OCI-M1 (cell line): ENCODE results near the gene SORCS2.

Experiments used
- DNase-seq: peaks from one replicate; lab custom pipeline; 2025; lab: John Stamatoyannopoulos, UW

SORCS2 gene

GRCh38 chr4:7712021-7712671, 519.8 kb downstream of the SORCS2 start:
- no peak for DNase-seq

- no peak for DNase-seq
Measured at GRCh38 chr4:7713757-7714156, 521.4 kb downstream of the SORCS2 start.

DNA sequence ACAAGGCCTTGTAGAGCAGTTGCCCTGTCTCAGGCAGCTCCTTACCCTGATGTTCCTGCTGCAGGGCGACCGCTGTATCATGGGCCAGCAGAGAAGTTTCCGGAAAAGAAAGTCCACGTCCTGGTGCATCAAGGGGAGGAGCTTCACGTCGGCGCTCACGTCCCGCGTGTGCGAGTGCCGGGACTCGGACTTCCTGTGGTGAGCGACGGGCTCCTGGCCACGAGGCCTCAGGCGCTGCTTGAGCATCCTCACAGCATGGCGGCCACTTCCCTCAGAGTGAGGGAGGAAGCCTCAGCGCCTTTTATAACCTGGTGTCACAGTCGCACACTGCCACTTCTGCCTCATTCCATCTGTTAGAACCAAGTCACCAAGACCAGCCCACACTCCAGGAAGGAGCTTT, 521.8 kb downstream of the SORCS2 start:
- no peak for DNase-seq

GRCh38 chr4:7714738-7715137, 522.4 kb downstream of the SORCS2 start:
- no peak for DNase-seq

- DNase-seq = no peak
Measured at GRCh38 chr4:7715271-7716009, 523.1 kb downstream of the SORCS2 start.

DNA sequence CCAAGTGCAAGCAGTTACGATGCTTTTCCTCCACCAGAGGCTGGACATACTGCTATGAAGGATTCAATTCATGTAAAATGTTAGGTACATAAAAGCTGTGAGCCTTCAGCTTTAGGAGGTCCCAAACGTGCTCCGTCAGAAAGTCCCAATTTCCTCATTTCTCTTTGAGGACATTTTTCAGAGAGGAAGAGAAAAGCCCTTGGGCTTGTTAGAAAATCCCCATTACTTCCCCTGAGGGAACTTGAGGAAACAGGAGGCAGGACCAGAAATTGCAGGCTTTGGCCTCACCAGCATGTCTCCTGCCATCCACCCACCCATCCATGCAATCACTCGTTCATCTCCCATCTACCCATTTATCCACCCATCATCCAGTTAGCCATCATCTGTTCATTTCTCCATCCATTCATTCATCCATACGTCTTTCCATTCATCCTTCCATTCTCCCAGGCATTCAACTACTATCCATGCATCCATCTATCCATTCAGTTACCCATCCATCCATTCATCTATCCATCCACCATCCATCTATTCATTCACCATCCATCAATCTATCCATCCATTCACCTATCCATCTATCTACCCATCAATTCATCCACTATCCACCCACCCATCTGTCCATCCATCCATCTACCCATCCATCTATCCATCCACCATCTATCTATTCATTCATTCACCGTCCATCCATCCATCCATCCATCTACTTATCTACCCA, 523.8 kb downstream of the SORCS2 start:
- no peak for DNase-seq

DNA sequence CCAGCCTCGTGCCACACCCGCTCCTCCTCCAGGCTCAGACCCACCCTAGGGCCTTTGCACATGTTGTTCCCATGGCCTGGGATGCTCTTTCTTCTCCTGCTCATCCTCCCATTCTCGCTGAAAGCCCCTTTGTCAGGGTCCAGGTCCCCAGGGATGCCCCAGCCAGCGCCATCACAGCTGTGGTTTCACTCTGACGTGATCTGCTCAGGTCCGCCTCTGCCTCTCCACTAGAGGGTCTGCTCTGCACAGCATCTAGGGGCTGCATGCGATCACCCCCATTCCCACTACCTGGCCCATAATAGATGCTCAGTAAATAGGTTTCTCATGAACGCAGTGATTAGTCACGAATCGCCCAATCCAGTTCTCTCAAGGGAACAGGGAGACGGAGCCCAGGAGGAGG, 524.8 kb downstream of the SORCS2 start:
- no peak for DNase-seq

GRCh38 chr4:7717946-7718490, 525.7 kb downstream of the SORCS2 start:
- no peak for DNase-seq

GRCh38 chr4:7719354-7720174, 527.2 kb downstream of the SORCS2 start:
- peak; percentile 31 for DNase-seq

DNA sequence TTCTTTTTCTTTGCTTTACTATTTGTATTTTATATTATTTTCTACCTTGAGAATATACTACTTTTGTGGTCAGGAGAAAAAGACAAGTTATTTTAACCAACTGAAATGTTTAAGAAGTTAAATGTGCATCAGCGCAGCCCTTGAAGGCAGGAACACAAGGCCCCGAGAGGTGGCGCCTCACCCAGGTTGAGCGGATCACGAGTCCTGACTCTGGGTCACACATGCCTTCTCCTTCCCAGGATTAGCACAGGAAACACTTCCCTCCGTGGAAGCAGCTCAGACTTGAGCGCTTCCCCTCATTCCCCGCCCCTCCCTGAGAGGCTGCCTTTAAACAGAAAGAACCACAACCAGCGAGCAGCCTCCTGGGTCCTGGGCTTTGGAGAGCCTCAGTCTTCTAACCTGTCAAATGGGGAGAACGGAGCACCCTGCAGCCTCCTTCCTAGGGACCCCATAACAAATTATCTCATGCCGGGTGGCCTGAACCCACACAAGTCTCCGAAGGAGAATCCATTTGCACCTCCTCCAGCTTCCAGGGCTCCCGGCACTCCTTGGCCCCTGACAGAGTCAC, 529.7 kb downstream of the SORCS2 start:
- DNase-seq = peak; percentile 5

DNA sequence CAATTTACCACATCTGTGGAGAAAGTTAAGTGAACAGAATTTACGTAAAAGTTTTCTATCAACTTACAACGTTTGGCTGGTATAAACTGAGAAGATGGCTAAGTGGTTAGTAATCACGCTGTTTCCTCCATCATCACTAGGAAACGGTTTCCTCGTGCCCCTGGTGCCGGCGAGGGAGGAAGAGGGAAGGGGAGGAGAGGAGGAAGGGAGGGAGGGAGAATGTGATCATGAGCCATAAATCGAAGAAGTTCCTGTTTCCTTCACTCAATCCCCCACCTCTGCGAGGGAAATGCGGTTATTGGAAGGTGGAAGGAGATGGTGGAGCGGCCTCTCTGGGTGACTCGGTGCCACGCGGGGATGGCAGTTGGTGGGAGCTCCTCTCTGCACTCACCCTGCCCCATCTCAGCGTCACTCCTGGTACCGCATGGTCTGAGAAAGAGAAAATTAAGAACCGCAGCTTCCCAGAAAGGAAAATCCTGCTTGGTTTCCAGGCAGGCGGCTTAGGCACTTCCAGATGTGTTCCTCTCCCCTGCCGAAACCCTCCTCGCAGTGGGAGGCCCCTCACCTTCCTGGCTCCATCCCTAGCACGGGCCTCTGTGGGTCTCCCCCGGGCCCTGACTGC, 530.5 kb downstream of the SORCS2 start:
- no peak for DNase-seq

- DNase-seq = no peak
Measured at GRCh38 chr4:7723625-7724024, 531.3 kb downstream of the SORCS2 start.

DNA sequence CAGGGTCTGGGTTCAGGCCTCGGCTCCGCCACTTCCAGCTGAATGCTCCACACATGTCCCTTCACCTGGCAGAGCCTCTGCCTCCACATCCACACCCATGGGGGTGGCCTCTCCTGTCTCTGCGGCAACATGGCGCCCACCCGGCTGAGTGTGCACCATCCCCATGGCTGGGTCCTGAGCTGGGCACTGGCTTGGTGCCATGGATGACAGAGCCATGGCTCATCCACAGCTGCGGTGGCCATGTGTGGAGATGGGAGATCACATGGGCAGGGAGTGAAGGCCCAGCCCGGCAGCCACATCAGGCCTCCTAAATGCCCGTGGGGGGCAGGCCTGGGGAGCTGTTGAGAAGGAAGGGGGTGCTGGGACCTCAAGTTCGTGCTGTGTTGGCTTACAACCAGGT, 533.6 kb downstream of the SORCS2 start:
- DNase-seq = no peak

GRCh38 chr4:7726665-7727413, 534.5 kb downstream of the SORCS2 start:
- DNase-seq = no peak

GRCh38 chr4:7727749-7728148, 535.4 kb downstream of the SORCS2 start:
- DNase-seq = no peak

DNA sequence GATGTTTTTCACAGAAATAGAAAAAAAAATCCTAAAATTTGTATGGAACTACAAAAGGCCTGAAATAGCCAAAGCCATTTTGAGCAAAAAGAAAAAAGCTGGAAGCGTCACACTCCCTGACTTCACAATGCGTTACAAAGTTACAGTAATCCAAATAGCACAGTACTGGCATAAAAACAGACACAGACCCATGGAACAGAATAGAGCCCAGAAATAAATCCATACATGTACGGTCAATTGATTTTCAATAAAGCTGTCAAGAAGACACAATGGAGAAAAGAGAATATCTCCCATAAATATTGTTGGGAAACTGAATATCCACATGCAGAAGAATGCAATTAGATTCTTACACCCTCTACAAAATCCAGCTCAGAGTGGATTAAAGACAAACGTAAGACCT, 539.1 kb downstream of the SORCS2 start:
- no peak for DNase-seq

DNA sequence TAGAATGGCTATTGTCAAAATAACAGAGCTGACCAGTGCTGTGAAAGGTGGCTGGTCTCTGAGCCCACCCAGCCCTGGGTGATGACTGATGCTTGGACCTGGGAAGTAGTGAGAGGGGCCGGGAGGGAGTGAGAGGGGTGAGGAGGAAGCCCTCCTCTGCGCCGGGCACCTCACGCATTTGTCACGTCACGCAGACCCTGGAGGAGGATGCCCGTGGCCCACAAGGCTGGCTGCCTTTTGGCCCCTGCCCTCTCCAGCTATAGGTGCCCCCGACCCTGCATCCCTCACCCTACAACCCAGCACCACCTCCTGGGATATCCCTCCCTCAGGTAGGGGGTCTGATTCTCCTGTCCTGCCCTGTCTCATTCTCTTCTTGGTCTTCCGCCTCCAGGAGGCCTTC, 539.9 kb downstream of the SORCS2 start:
- no peak for DNase-seq

DNA sequence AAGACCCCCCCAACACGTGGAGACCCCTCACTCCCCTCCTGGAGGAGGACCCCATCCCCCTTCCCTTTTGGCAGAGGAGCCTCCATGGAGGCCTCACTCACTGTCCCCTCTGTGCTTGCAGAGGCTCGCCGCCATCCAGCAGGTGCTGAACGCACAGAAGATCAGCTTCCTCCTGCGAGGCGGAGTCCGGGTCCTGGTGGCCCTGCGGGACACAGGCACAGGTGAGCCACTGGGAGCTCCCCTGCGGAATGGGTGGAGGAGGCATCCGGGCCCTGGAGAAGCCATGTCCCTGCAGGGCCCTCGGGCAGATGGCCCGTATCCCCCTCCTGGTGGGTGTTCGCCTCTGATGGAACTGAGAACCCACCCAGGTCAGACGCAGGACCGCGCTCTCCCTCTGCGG, 540.9 kb downstream of the SORCS2 start:
- DNase-seq = no peak

DNA sequence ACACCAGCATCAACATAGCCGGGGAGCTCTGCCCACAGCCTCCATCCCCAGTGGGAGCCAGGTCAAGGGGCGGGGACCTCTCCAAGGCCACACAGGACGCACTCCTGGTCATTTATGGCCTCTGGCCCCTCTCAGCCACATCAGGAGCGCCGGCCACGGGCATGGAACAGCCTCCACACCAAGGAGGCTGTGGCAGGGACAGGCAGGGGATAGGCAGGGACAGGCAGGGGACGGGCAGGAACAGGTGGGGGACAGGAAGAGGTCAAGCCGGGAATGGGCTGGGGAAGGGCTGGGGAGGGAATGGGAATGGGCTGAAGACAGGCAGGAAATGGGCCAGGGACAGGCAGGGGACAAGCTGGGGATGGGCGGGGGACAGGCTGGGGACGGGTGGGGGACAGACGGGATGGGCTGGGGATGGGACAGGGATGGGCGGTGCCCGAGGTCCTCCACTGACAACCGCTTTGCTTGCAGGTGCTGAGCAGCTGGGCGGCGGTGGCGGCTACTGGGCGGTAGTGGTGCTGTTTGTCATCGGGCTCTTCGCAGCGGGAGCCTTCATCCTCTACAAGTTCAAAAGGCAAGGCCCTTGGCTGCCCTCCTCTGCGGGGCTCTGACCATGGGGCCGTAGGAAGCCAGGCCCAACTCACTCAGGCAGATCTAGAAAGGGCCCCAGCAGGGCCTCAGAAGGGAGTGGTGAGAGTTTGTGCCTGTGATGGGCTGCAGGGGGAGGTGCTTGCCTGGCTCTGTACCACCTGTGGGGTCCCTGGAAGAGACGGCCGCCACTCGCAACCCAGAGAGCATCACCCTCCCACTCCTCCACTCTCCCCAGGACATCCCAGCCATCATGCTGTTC, 541.7 kb downstream of the SORCS2 start:
- DNase-seq = no peak
